A549 (cell line): ENCODE measurements around the gene ATP11A.

Experiments
- CHD2 ChIP-seq: fragments of 150-350 bp; IDR thresholded peaks from 2 replicates; pipeline ENCODE4 v1.6.1; 2014; ENCODE audit warnings: low read length; ENCODE audit not compliant: partially characterized antibody
- MAX ChIP-seq: IDR thresholded peaks from 2 replicates; pipeline ENCODE4 v1.6.1; 2012
- POLR2A ChIP-seq: IDR thresholded peaks from 2 replicates; pipeline ENCODE4 v1.6.1; 2012; ENCODE audit warnings: mild to moderate bottlenecking, low read length
- RAD21 ChIP-seq, 2 experiments: fragments of >200 bp in 1 of 2; sonication (Bioruptor Twin) in 1 of 2; formaldehyde crosslinking in 1 of 2; IDR thresholded peaks in 1 of 2; conservative IDR thresholded peaks in 1 of 2; 2 replicates in 1 of 2; 3 replicates in 1 of 2; pipeline ENCODE4 v1.6.1; 2012 to 2018; ENCODE audit warnings: inconsistent platforms in 1 of 2
- TF ChIP-seq, protein P1 (sequence below): fragments of >200 bp; sonication (Bioruptor Twin); formaldehyde crosslinking; IDR thresholded peaks from 3 replicates; pipeline ENCODE4 v1.5.1; 2016

- TF ChIP-seq RAD21 (conservative IDR thresholded peaks at IDR 0.05 in 1 of 2, IDR thresholded peaks at IDR 0.05 in 1 of 2) = no peak
- TF ChIP-seq MAX = no peak
- TF ChIP-seq, protein P1, sequence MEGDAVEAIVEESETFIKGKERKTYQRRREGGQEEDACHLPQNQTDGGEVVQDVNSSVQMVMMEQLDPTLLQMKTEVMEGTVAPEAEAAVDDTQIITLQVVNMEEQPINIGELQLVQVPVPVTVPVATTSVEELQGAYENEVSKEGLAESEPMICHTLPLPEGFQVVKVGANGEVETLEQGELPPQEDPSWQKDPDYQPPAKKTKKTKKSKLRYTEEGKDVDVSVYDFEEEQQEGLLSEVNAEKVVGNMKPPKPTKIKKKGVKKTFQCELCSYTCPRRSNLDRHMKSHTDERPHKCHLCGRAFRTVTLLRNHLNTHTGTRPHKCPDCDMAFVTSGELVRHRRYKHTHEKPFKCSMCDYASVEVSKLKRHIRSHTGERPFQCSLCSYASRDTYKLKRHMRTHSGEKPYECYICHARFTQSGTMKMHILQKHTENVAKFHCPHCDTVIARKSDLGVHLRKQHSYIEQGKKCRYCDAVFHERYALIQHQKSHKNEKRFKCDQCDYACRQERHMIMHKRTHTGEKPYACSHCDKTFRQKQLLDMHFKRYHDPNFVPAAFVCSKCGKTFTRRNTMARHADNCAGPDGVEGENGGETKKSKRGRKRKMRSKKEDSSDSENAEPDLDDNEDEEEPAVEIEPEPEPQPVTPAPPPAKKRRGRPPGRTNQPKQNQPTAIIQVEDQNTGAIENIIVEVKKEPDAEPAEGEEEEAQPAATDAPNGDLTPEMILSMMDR = no peak
- no peak for TF ChIP-seq CHD2
- TF ChIP-seq POLR2A = 0 out of 2 replicates have a peak, but pooled peaks have one; percentile 16
Measured at GRCh38 chr13:112885782-112886268, 196.0 kb downstream of the ATP11A start.
